GM18507 (cell line): ENCODE results near the gene EIF2B4.

ENCODE experiments used
- DNase-seq: peaks from one replicate; pipeline ENCODE4 v3.0.0; 2011; ENCODE audit warnings: low read depth; ENCODE audit not compliant: insufficient read length; ENCODE audit errors: extremely low spot score
- FAIRE-seq: peaks from 2 replicates; lab custom pipeline; 2011; peaks lifted over from hg19 to GRCh38; lab: Jason Lieb, UNC

The EIF2B4 gene

DNA sequence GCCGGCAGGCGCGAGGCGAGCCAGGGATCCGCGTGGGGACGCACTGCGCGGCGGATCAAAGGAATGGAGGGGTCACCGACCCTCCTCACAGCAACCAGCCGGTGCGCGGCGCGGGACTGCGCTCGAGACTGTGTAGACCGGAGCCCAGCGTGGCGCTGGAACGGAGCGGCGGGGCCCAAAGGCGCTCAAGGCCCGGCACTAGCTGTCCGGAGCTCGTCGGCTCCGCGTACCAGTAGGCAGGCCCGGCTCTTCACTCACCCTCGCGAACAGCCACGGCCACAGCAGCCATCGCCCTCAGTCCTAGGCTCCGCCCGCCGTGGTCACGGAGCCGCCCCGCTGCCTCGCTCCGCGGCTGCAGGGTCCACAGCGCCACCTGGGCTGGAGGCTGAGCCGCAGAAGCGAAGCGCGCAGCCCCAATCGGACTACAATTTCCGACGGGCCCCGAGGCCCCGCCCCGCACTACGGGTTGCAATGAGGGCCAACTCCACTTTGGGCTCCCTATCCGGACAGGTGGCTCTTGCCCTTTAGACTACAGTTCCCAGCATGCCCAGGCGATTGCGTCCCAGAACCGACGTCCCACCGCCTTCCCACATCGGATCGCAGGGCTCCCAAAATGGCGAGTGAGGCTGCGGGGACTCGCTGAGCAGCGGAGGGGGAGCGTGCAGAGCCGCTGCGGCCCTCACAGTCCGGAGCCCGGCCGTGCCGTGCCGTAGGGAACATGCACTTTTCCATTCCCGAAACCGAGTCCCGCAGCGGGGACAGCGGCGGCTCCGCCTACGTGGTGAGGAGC, at the start of gene EIF2B4, which contains the start of gene SNX17:
EIF2B4 (minus strand) TSS at position 313 of the 790 bp plus-strand sequence; CDS start at position 289, 24 bp downstream.
SNX17 (plus strand) TSS at position 591 of the 790 bp plus-strand sequence; CDS start at position 719, 128 bp downstream.
- FAIRE-seq (peak; percentile 95), DNase-seq (peak; percentile 84)

DNA sequence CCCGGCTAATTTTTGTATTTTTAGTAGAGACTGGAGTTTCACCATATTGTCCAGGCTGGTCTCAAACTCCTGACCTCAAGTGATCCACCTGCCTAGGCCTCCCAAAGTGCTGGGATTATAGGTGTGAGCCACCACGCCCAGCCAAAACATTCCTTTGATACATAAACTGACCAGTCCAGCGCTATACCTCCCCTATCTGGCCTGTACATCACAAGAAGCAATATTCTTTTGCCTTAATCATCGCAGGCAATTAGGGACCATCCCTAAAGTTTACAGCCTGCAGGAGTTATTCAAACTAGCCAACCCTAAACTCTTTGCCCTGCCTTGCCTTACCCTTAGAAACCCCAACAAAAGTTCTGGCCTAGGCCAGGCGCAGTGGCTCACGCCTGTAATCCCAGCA, 46.0 kb upstream of the EIF2B4 start:
- no peak for FAIRE-seq
- DNase-seq, result no peak

DNA sequence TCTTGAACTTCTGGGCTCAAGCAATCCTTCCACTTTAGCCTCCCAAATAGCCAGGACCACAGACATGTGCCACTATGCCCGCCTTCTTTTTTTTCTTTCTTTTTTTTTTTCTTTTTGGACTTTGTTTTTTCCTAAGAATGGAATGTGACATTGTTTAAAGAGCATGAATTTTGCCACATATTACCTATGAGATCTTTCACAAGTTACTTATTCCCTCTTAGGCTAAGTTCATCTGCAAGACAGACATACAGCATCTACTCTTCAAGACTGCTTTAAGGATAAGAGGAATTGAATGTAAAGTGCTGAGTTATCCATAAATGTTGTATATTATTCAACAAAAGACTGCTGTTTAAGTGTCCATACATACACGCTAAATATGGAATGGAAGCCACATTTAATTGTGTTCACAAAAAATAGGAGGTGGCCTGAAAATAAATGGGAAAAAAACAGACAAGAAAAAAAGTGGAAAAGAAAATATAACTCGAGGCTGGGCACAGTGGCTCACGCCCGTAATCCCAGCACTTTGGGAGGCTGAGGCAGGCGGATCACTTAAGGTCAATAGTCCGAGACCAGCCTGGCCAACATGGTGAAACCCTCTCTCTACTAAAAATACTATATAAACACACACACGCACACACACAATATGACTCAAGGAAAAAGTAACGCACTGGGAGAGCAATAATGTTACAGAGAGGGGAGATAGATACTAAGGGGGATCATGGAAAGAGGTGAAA, 42.4 kb upstream of the EIF2B4 start:
- FAIRE-seq (no peak), DNase-seq (no peak)

DNA sequence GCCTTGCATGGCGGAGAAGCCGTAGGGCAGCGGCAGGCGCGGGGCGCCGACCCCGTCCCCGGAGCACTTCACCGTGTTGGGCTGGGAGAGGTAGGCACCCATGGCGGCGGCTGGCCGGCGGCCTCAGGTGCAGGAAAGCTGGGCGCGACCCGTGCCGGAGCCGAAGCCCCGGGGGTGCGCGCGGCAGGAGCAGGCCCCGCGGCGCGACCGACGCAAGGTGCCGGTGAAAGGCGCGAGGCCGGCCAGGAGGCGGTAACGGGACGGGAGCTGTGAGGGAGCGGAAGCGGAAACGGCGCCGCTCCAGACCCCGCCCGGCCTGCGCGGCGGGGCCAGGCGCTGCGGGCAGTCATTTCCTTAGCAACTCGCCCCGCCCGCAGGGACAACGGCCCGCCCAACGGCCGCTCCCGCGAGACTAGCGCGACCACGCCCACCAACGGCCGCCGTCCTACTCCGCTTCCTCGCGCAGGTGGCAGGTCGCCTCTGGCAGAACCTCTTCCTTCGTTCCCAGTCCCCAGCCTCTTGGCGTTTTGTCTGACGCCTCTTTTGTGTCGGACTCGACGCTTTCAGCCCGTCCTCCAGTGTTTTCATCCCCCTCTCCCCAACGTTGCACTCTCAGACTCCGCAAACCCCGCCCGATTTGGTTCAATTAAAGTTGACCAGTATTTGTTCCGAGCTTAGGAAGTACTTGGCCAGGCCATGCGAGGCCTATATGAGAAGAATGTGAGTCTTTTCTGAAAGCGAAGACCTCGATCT, 39.4 kb upstream of the EIF2B4 start, which contains the start of gene PPM1G:
PPM1G (minus strand) TSS at position 271 of the 753 bp plus-strand sequence; CDS start at position 102, 169 bp downstream.
- DNase-seq, result peak; percentile 92
- peak; percentile 88 for FAIRE-seq

DNA sequence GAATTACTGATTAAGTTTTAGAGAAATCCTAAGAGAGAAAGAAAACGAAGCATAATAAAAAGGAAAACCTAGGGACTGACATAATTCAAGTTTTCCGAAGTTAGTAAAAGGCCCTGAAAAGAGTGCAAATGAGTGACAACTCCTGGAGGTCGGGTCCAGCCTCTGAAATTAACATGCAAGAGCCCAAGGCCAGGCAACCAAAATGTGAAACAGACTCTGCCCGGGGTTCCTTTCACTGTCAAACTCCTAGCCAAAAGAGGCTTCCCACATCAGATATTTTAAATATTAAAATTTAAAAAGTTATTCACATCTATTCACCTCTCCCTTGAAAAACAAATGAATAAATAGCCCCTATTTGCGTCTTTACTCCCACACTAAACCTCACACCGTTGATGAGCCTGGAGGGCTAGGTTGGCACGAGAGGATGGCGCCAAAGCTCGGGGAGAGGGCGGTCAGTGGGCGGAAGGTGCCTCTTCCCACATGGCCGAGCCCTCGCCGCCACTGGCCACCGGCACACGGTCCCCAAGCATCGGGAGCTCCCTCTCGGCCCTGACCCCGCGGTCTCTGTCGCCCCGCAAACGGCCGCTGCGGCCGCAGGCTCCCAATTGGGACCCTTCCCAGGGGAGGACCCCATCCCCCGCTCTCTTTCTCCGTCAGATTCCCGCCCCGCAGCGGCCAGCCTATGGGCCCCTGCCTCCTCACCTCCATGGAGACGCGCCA, 38.6 kb upstream of the EIF2B4 start:
- FAIRE-seq, result no peak
- DNase-seq, result no peak

GRCh38 chr2:27407798-27408491, 37.8 kb upstream of the EIF2B4 start:
- FAIRE-seq (no peak), DNase-seq (no peak)

DNA sequence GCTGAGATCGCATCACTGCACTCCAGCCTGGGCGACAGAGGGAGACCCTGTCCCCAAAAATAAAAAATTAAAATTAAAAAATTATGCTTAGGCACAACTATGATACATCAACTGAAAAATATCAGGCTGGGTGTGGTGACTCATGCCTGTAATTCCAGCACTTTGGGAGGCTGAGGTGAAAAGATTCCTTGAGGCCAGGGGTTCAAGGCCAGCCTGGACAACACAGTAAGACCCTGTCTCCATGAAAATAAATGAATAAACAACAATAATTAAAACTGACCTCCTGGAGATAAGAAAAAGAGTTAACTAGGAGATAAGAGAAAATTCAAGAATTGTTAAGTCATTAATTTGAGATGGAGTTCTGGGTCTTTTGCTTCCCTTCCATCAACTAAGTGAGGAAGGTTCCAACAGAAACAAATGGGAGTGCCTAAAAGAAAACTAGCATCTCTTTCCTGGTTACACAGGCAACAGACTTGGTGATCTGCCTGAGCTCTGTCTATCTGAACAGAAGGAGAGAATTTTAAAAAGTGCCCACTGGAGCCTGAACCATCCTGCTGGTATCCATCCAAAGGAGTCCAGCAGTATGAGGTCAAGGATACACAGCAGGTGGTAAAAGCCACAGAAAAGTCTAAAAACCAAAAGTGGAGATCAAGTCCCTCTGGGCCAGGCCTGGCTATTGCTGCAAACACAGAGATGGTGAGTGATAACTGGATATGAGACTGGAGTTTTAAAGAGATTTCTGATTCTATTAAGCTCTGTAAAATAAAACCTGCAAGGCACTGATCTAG, 30.4 kb upstream of the EIF2B4 start:
- DNase-seq (no peak), FAIRE-seq (no peak)

GRCh38 chr2:27398962-27399361, 28.8 kb upstream of the EIF2B4 start:
- FAIRE-seq (no peak), DNase-seq (no peak)

DNA sequence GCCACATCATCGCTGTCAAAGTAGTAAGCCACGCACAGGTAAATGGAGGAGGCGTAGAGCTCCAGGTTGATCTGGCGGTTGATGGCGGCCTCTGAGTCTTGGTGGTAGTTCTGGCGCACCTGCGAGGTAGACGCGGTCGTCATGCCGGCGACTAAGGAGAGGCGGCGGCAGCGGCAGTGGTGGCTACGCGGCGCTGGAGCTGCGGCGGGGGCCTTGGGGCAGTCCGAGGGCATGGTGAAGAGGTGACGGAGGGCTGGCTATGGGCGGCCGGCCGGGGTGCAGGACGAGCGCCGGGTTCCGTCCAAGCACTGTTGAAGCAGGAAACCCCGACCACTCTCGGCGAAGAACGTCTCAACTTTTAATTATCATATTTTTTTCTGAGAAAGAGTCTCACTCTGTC, 23.1 kb upstream of the EIF2B4 start:
- DNase-seq, result no peak
- FAIRE-seq, result no peak

DNA sequence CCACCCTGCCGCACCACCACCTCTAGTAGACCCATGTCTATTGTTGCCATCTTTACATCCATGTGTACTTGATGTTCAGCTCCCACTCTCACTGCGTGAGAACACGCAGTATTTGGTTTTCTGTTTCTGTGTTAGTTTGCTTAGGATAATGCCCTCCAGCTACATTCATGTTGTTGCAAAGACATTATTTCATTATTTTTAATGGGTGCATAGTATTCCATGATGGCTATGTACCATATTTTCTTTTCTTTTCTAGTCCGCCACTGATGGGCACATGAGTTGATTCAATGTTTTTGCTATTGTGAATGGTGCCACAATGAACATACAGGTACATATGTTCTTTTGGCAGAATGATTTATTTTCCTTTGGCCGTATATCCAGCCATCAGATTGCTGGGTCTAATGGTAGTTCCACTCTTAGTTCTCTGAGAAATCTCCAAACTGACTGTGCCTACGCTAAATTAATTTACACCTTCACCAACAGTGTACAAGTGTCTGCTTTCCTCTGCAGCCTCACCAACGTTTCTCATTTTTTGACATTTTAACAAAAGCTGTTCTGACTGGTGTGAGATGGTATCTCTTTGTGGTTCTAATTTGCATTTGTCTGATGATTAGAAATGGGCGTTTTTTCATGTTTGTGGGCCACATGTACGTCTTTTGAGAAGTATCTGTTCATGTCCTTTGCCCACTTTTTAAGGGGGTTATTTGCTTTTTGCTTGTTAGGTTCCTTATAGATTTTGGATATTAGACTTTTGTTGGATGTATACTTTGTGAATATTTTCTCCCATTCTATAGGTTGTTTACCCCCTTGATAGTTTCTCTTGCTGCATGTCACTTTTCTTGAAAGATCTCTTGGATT, 20.9 kb upstream of the EIF2B4 start:
- DNase-seq (no peak), FAIRE-seq (no peak)

- FAIRE-seq (no peak), DNase-seq (no peak)
These were observed 11.5 kb upstream of the EIF2B4 start for GRCh38 chr2:27381577-27382181.

DNA sequence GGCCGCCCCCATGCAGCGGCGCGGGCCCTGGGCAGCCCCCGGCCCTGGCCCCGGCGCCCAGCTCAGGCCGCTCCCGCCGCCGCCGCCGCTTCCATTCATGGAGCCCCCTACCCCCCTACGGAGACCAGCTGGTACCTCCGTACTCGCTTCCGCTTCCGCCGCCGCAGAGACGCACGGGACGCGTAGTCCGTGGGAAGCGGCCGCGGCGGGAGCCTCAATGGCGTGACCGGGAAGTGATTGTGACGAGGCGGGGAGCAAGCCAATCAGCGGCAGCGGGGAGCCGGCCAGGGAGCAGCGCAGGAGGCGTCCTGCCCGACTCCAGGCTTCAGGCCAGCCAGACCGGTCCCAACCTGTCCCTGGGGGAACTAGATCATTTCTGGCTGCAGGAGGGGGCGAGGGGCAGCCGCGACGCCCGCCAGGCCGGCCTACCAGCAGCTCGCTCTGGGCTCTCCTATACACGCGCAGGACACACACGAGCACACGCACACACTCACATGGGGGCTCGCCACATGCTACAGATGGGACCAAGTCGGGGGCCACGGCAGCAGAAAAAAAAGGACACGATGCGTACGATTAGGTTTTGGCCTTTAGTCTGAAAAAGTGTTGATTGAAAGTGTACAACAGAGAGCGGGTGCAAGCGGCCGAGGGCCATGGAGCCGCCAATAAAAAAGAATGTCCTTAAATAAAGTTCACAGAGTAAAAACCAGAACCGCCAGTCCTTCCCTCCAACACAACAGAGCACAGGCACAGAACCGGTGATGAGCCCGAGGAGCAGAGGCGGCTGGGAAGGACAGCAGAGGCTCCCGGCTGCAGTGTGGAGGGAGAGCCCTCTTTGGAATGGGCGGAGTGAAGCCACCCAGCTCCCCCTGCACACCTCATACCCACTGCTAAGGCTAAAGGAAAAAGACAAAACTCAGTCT, 10.7 kb upstream of the EIF2B4 start, which contains the start of gene ZNF513:
ZNF513 (minus strand) TSS at position 109 of the 920 bp plus-strand sequence. CDS start 208 bp downstream, outside the sequence.
- peak; percentile 80 for DNase-seq
- FAIRE-seq, result peak; percentile 94

DNA sequence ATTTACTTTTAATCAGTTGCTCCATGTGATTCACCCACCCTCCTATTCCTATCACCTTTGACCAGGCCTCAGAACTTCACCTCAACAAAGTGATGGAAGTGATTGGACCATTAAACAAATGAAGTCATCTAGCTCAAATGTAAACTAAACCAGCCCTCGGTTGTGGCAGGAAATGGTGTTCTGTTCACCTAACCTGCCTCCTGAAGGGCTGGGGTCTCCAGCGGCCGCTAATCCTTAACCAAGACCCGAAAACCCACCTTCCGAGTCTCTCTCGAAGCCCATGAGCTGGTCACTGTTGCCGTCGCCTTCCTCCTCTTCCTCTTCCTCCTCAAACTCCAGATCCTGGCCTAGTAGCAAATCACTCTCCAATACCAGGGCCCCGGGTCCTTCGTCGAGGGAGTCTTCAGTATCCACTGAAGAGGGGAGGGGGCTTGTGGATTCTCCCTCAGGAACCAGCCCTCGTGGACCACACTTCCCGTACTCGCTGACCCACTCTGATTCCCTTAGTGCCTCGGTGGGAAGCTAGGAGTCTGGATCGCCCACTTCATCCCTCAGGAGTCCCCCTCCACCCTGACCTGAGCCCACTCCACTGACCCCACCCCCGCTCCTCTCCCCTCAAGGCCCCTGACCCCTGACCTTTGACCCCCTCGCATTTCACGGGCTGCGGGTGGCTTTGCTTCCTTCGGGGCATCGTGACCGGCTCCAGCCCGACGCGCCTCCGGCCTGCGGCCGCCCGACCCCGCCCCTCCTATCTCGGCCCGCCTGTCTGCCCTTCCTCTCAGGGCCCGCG, 9.9 kb upstream of the EIF2B4 start:
- FAIRE-seq, result no peak
- DNase-seq, result peak; percentile 22

DNA sequence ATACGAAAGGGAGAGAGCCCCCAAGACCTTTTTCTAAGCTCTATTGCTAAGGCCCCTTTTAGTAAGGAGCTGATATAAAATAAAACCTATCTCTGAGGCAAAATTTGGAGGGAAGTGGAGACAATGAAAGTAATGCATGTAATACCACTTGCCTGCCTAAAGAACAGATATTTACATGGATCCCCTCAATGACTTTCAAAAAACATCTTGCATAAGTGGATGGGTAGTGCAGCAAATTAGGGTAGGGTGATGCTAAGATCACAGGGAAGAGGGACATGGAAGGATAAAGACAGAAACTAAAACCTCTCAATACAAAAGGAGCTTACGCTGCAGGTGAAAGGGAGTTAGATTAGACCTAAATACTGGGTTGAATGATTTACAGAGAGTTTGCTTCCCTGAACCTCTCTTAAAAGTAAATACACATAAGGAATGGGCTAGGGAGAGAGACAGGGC, 9.3 kb upstream of the EIF2B4 start:
- no peak for FAIRE-seq
- no peak for DNase-seq

GRCh38 chr2:27378809-27379290, 8.7 kb upstream of the EIF2B4 start:
- DNase-seq, result no peak
- no peak for FAIRE-seq
